Right lobe of liver (tissue), 4 donors: ENCODE data around the gene QSOX1.

ENCODE experiments used
- POLR2A ChIP-seq: fragments of 450-650 bp; IDR thresholded peaks from one replicate; pipeline ENCODE4 v1.6.1; 2017; ENCODE audit warnings: antibody characterized with exemption, mild to moderate bottlenecking
- TF ChIP-seq, protein P1 (sequence below), 4 donors: fragments of 200-600 bp in 3 of 4; fragments of 450-650 bp in 1 of 4; IDR thresholded peaks; one replicate each; pipeline versions ENCODE4 v1.5.1 to v1.8.0; 2016 to 2022; ENCODE audit warnings: antibody characterized with exemption in 4 of 4, mild to moderate bottlenecking in 2 of 4
- donor health status: DM: no; HTN: no; CAD: no.
- donor health status: DM: no; HTN: no; CAD: no.
- donor health status: DM: no; HTN: yes; CAD: no.

DNA sequence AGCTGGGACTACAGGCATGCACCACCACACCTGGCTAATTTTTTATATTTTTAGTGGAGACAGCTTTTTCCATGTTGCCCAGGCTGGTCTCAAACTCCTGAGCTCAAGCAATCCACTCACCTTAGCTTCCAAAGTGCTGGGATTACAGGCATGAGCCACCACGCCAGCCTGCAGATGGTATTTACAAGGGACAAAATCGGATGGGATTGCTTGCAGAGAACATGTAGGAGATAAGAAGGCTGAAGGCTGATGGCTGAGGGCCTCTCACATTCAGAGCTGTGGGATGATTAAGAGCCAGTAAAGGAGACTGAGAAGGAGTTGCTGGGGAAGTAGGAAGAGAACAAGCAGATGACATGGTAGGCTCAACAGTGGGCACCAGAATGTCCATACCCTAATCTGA is 24.0 kb upstream of the QSOX1 start:
- TF ChIP-seq, protein P1, sequence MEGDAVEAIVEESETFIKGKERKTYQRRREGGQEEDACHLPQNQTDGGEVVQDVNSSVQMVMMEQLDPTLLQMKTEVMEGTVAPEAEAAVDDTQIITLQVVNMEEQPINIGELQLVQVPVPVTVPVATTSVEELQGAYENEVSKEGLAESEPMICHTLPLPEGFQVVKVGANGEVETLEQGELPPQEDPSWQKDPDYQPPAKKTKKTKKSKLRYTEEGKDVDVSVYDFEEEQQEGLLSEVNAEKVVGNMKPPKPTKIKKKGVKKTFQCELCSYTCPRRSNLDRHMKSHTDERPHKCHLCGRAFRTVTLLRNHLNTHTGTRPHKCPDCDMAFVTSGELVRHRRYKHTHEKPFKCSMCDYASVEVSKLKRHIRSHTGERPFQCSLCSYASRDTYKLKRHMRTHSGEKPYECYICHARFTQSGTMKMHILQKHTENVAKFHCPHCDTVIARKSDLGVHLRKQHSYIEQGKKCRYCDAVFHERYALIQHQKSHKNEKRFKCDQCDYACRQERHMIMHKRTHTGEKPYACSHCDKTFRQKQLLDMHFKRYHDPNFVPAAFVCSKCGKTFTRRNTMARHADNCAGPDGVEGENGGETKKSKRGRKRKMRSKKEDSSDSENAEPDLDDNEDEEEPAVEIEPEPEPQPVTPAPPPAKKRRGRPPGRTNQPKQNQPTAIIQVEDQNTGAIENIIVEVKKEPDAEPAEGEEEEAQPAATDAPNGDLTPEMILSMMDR (IDR thresholded peaks at IDR 0.05): no peak
- TF ChIP-seq POLR2A: no peak
